Left kidney (tissue), 2 donors: ENCODE data around the gene MAD1L1. TPM values are rescaled to one million over a fixed set of nuclear protein-coding genes. Genes with fewer than 3 reads are reported as not detected.

Source experiments
- DNase-seq: peaks from one replicate; pipeline ENCODE4 v3.0.0-alpha.2; 2013
- polyA plus RNA-seq: library from polyadenylated mRNA; unstranded; fragments of 120-200 nt; gene quantifications from one replicate; pipeline ENCODE4 v1.2.1, GENCODE V29; 2013; ENCODE audit not compliant: insufficient read length

Gene MAD1L1
- polyA plus RNA-seq, 1 donor: 21.8 TPM

GRCh38 chr7:1926908-1927306 lies 305.8 kb downstream of the MAD1L1 start:
- no peak for DNase-seq

- DNase-seq: no peak
Measured at GRCh38 chr7:1925973-1926907, 306.5 kb downstream of the MAD1L1 start.

- DNase-seq: no peak
Measured at GRCh38 chr7:1925349-1925748, 307.4 kb downstream of the MAD1L1 start.

- no peak for DNase-seq
Measured at GRCh38 chr7:1924258-1924817, 308.4 kb downstream of the MAD1L1 start.

GRCh38 chr7:1923409-1924257 lies 309.1 kb downstream of the MAD1L1 start:
- DNase-seq: no peak

GRCh38 chr7:1922870-1923236 lies 309.9 kb downstream of the MAD1L1 start:
- DNase-seq: no peak

- no peak for DNase-seq
Measured at GRCh38 chr7:1922071-1922869, 310.5 kb downstream of the MAD1L1 start.

- no peak for DNase-seq
Measured at GRCh38 chr7:1920881-1921280, 311.9 kb downstream of the MAD1L1 start.

- no peak for DNase-seq
Measured at GRCh38 chr7:1920266-1920681, 312.5 kb downstream of the MAD1L1 start.

GRCh38 chr7:1919539-1920265 lies 313.0 kb downstream of the MAD1L1 start:
- DNase-seq: no peak

- no peak for DNase-seq
Measured at GRCh38 chr7:1918881-1919525, 313.7 kb downstream of the MAD1L1 start.

- no peak for DNase-seq
Measured at GRCh38 chr7:1918063-1918645, 314.6 kb downstream of the MAD1L1 start.

- no peak for DNase-seq
Measured at GRCh38 chr7:1917221-1918062, 315.3 kb downstream of the MAD1L1 start.

GRCh38 chr7:1916601-1916970 lies 316.2 kb downstream of the MAD1L1 start:
- no peak for DNase-seq

- DNase-seq: no peak
Measured at GRCh38 chr7:1915956-1916600, 316.7 kb downstream of the MAD1L1 start.

- DNase-seq: no peak
Measured at GRCh38 chr7:1915326-1915725, 317.4 kb downstream of the MAD1L1 start.

GRCh38 chr7:1914743-1915142 lies 318.0 kb downstream of the MAD1L1 start:
- no peak for DNase-seq

GRCh38 chr7:1914321-1914720 lies 318.4 kb downstream of the MAD1L1 start:
- no peak for DNase-seq
